ENCODE measurements around the gene STIM2. TPM values are rescaled to one million over a fixed set of nuclear protein-coding genes. Genes with fewer than 3 reads are reported as not detected.

Gene STIM2
- total and polyA plus RNA-seq, 9 of the 15 experiments (the other 6 are each of a cell fraction or from before 2014, with no cell fraction given), result 7.2 to 26.8 (median 15.4) TPM

DNA sequence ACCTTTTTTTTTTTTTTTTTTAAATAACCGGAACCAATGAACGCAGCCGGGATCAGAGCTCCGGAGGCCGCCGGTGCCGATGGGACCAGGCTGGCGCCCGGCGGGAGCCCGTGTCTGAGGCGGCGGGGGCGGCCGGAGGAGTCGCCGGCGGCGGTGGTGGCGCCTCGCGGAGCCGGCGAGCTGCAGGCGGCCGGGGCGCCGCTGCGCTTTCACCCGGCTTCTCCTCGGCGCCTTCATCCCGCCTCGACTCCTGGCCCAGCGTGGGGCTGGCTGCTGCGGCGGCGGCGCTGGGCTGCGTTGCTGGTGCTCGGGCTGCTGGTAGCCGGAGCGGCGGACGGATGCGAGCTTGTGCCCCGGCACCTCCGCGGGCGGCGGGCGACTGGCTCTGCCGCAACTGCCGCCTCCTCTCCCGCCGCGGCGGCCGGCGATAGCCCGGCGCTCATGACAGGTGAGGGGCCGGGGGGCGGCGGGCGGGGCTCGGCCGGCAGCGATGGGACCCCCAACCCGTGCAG, 337 bp downstream of the STIM2 start (continued):
- TF ChIP-seq, protein P1, sequence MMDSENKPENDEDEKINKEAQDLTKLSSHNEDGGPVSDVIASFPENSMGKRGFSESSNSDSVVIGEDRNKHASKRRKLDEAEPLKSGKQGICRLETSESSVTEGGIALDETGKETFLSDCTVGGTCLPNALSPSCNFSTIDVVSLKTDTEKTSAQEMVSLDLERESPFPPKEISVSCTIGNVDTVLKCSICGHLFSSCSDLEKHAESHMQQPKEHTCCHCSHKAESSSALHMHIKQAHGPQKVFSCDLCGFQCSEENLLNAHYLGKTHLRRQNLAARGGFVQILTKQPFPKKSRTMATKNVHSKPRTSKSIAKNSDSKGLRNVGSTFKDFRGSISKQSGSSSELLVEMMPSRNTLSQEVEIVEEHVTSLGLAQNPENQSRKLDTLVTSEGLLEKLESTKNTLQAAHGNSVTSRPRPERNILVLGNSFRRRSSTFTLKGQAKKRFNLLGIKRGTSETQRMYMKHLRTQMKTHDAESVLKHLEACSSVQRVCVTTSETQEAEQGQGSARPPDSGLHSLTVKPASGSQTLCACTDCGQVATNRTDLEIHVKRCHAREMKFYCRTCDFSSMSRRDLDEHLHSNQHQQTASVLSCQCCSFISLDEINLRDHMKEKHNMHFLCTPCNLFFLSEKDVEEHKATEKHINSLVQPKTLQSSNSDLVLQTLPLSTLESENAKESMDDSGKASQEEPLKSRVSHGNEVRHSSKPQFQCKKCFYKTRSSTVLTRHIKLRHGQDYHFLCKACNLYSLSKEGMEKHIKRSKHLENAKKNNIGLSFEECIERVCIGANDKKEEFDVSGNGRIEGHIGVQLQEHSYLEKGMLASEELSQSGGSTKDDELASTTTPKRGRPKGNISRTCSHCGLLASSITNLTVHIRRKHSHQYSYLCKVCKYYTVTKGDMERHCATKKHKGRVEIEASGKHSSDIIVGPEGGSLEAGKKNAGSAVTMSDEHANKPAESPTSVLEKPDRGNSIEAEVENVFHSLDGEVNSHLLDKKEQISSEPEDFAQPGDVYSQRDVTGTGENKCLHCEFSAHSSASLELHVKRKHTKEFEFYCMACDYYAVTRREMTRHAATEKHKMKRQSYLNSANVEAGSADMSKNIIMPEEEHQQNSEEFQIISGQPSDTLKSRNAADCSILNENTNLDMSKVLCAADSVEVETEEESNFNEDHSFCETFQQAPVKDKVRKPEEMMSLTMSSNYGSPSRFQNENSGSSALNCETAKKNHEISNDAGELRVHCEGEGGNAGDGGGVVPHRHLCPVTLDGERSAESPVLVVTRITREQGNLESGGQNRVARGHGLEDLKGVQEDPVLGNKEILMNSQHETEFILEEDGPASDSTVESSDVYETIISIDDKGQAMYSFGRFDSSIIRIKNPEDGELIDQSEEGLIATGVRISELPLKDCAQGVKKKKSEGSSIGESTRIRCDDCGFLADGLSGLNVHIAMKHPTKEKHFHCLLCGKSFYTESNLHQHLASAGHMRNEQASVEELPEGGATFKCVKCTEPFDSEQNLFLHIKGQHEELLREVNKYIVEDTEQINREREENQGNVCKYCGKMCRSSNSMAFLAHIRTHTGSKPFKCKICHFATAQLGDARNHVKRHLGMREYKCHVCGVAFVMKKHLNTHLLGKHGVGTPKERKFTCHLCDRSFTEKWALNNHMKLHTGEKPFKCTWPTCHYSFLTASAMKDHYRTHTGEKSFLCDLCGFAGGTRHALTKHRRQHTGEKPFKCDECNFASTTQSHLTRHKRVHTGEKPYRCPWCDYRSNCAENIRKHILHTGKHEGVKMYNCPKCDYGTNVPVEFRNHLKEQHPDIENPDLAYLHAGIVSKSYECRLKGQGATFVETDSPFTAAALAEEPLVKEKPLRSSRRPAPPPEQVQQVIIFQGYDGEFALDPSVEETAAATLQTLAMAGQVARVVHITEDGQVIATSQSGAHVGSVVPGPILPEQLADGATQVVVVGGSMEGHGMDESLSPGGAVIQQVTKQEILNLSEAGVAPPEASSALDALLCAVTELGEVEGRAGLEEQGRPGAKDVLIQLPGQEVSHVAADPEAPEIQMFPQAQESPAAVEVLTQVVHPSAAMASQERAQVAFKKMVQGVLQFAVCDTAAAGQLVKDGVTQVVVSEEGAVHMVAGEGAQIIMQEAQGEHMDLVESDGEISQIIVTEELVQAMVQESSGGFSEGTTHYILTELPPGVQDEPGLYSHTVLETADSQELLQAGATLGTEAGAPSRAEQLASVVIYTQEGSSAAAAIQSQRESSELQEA (IDR thresholded peaks at IDR 0.05; ENCODE audit: low read depth), result no peak
- TF ChIP-seq BACH1 (tag; IDR thresholded peaks at IDR 0.05), result no peak
- TF ChIP-seq, protein P2, sequence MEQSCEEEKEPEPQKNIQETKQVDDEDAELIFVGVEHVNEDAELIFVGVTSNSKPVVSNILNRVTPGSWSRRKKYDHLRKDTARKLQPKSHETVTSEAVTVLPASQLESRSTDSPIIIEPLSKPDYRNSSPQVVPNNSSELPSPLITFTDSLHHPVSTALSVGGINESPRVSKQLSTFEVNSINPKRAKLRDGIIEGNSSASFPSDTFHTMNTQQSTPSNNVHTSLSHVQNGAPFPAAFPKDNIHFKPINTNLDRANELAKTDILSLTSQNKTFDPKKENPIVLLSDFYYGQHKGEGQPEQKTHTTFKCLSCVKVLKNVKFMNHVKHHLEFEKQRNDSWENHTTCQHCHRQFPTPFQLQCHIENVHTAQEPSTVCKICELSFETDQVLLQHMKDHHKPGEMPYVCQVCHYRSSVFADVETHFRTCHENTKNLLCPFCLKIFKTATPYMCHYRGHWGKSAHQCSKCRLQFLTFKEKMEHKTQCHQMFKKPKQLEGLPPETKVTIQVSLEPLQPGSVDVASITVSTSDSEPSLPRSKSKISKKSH (CRISPR knock-in tag; IDR thresholded peaks at IDR 0.05), result no peak
- TF ChIP-seq, protein P3, sequence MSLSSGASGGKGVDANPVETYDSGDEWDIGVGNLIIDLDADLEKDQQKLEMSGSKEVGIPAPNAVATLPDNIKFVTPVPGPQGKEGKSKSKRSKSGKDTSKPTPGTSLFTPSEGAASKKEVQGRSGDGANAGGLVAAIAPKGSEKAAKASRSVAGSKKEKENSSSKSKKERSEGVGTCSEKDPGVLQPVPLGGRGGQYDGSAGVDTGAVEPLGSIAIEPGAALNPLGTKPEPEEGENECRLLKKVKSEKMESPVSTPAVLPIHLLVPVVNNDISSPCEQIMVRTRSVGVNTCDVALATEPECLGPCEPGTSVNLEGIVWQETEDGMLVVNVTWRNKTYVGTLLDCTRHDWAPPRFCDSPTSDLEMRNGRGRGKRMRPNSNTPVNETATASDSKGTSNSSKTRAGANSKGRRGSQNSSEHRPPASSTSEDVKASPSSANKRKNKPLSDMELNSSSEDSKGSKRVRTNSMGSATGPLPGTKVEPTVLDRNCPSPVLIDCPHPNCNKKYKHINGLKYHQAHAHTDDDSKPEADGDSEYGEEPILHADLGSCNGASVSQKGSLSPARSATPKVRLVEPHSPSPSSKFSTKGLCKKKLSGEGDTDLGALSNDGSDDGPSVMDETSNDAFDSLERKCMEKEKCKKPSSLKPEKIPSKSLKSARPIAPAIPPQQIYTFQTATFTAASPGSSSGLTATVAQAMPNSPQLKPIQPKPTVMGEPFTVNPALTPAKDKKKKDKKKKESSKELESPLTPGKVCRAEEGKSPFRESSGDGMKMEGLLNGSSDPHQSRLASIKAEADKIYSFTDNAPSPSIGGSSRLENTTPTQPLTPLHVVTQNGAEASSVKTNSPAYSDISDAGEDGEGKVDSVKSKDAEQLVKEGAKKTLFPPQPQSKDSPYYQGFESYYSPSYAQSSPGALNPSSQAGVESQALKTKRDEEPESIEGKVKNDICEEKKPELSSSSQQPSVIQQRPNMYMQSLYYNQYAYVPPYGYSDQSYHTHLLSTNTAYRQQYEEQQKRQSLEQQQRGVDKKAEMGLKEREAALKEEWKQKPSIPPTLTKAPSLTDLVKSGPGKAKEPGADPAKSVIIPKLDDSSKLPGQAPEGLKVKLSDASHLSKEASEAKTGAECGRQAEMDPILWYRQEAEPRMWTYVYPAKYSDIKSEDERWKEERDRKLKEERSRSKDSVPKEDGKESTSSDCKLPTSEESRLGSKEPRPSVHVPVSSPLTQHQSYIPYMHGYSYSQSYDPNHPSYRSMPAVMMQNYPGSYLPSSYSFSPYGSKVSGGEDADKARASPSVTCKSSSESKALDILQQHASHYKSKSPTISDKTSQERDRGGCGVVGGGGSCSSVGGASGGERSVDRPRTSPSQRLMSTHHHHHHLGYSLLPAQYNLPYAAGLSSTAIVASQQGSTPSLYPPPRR (CRISPR knock-in tag; IDR thresholded peaks at IDR 0.05; ENCODE audit: borderline replicate concordance), result no peak
- no peak for TF ChIP-seq THRAP3 (IDR thresholded peaks at IDR 0.05; ENCODE audit: borderline replicate concordance)
- TF ChIP-seq, protein P4, sequence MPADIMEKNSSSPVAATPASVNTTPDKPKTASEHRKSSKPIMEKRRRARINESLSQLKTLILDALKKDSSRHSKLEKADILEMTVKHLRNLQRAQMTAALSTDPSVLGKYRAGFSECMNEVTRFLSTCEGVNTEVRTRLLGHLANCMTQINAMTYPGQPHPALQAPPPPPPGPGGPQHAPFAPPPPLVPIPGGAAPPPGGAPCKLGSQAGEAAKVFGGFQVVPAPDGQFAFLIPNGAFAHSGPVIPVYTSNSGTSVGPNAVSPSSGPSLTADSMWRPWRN (IDR thresholded peaks at IDR 0.05; ENCODE audit: low read depth), result no peak
- TF ChIP-seq ZNF197 (CRISPR knock-in tag; IDR thresholded peaks at IDR 0.05; ENCODE audit: low read depth), result 0 out of 2 replicates have a peak, but pooled peaks have one; percentile 43

All from K562 (cell line).